H9 (cell line): ENCODE data around the gene NRROS. TPM values are rescaled to one million over a fixed set of nuclear protein-coding genes. Genes with fewer than 3 reads are reported as not detected.

ENCODE experiments used
- DNase-seq: peaks from one replicate; pipeline ENCODE4 v3.0.0-alpha.2; 2017
- H2AFZ ChIP-seq: one replicate; pipeline ENCODE4 v1.6.1; 2013; ENCODE audit warnings: mild to moderate bottlenecking, low read length, control low read depth, moderate library complexity
- H2AK5ac ChIP-seq: 2 replicates; pipeline ENCODE4 v1.6.1; 2013; ENCODE audit warnings: low read length, control low read depth, mixed read lengths; ENCODE audit not compliant: insufficient read length
- H2BK120ac ChIP-seq: one replicate; pipeline ENCODE4 v1.6.1; 2013; ENCODE audit warnings: low read depth, mild to moderate bottlenecking, low read length, control low read depth, inconsistent platforms; ENCODE audit not compliant: poor library complexity, severe bottlenecking
- H2BK12ac ChIP-seq: 2 replicates; pipeline ENCODE4 v1.6.1; 2013; ENCODE audit warnings: low read length, control low read depth, mixed read lengths, low read depth; ENCODE audit not compliant: insufficient read length
- H2BK15ac ChIP-seq: 2 replicates; pipeline ENCODE4 v1.6.1; 2013; ENCODE audit warnings: low read depth, low read length, control low read depth
- H2BK20ac ChIP-seq: one replicate; pipeline ENCODE4 v1.6.1; 2013; ENCODE audit warnings: low read depth, mild to moderate bottlenecking, low read length, control low read depth, inconsistent platforms; ENCODE audit not compliant: poor library complexity, severe bottlenecking
- H2BK5ac ChIP-seq: 2 replicates; pipeline ENCODE4 v1.6.1; 2013; ENCODE audit warnings: low read length, control low read depth, mixed read lengths; ENCODE audit not compliant: insufficient read length
- H3K14ac ChIP-seq: 2 replicates; pipeline ENCODE4 v1.6.1; 2013; ENCODE audit warnings: low read length, control low read depth; ENCODE audit not compliant: insufficient read depth
- H3K18ac ChIP-seq: 2 replicates; pipeline ENCODE4 v1.6.1; 2013; ENCODE audit warnings: low read depth, mild to moderate bottlenecking, mixed read lengths, low read length, control low read depth; ENCODE audit not compliant: insufficient read length
- H3K23ac ChIP-seq: 2 replicates; pipeline ENCODE4 v1.6.1; 2013; ENCODE audit warnings: low read length, control low read depth, mixed read lengths, low read depth; ENCODE audit not compliant: insufficient read length
- H3K23me2 ChIP-seq: 2 replicates; pipeline ENCODE4 v1.6.1; 2013; ENCODE audit warnings: low read depth, mild to moderate bottlenecking, mixed read lengths, low read length, control low read depth; ENCODE audit not compliant: insufficient read length, poor library complexity, severe bottlenecking
- H3K27ac ChIP-seq: 2 replicates; pipeline ENCODE4 v1.5.1; 2013; ENCODE audit warnings: low read length, control low read depth, mixed read lengths, low read depth; ENCODE audit not compliant: insufficient read length
- H3K27me3 ChIP-seq: 2 replicates; pipeline ENCODE4 v1.6.1; 2013; ENCODE audit warnings: low read length, control low read depth, inconsistent platforms; ENCODE audit not compliant: insufficient read depth
- H3K4ac ChIP-seq: 2 replicates; pipeline ENCODE4 v1.6.1; 2013; ENCODE audit warnings: low read depth, mild to moderate bottlenecking, control low read depth, inconsistent platforms, low read length, moderate library complexity
- H3K4me1 ChIP-seq: 2 replicates; pipeline ENCODE4 v1.6.1; 2013; ENCODE audit warnings: low read length, control low read depth, inconsistent platforms; ENCODE audit not compliant: insufficient read depth
- H3K4me2 ChIP-seq: 2 replicates; pipeline ENCODE4 v1.6.1; 2013; ENCODE audit warnings: low read length, control low read depth, mixed read lengths; ENCODE audit not compliant: insufficient read length, insufficient read depth
- H3K56ac ChIP-seq: 2 replicates; pipeline ENCODE4 v1.6.1; 2013; ENCODE audit warnings: low read depth, mild to moderate bottlenecking, mixed read lengths, low read length, control low read depth; ENCODE audit not compliant: insufficient read length
- H3K79me1 ChIP-seq: 2 replicates; pipeline ENCODE4 v1.6.1; 2013; ENCODE audit warnings: low read depth, mild to moderate bottlenecking, moderate library complexity, low read length, control low read depth, inconsistent platforms; ENCODE audit not compliant: insufficient read depth, poor library complexity, severe bottlenecking
- H3K79me2 ChIP-seq: 2 replicates; pipeline ENCODE4 v1.6.1; 2013; ENCODE audit warnings: low read length, control low read depth, inconsistent platforms; ENCODE audit not compliant: insufficient read depth
- H3K9ac ChIP-seq: 2 replicates; pipeline ENCODE4 v1.6.1; 2013; ENCODE audit warnings: low read length, control low read depth, mixed read lengths; ENCODE audit not compliant: insufficient read length; ENCODE audit errors: extremely low read depth
- H3K9me3 ChIP-seq: one replicate; pipeline ENCODE4 v1.6.1; 2013; ENCODE audit warnings: low read depth, low read length, inconsistent platforms; ENCODE audit not compliant: control insufficient read depth
- H3T11ph ChIP-seq: one replicate; pipeline ENCODE4 v1.6.1; 2013; ENCODE audit warnings: mild to moderate bottlenecking, low read length, control low read depth, inconsistent platforms
- H4K20me1 ChIP-seq: one replicate; pipeline ENCODE4 v1.6.1; 2013; ENCODE audit not compliant: control insufficient read depth, insufficient read length, insufficient read depth
- H4K5ac ChIP-seq: 2 replicates; pipeline ENCODE4 v1.6.1; 2013; ENCODE audit warnings: low read depth, mild to moderate bottlenecking, mixed read lengths, low read length, control low read depth; ENCODE audit not compliant: insufficient read length
- H4K8ac ChIP-seq: replicated peaks from 2 replicates; pipeline ENCODE4 v1.6.1; 2013; ENCODE audit warnings: low read length, control low read depth, mixed read lengths, low read depth; ENCODE audit not compliant: insufficient read length
- H4K91ac ChIP-seq: 2 replicates; pipeline ENCODE4 v1.6.1; 2013; ENCODE audit warnings: low read depth, mild to moderate bottlenecking, moderate library complexity, mixed read lengths, low read length, control low read depth; ENCODE audit not compliant: insufficient read length
- H3K27ac Mint-ChIP-seq, 3 experiments: 2 replicates in 2 of 3; 3 replicates in 1 of 3; pipeline ENCODE4 v1.8.0; 2020 to 2021; ENCODE audit warnings: mixed read lengths in 3 of 3, mild to moderate bottlenecking in 1 of 3, moderate library complexity in 1 of 3
- H3K27me3 Mint-ChIP-seq: 2 replicates; pipeline ENCODE4 v1.8.0; 2021; ENCODE audit warnings: low read depth, mild to moderate bottlenecking, moderate library complexity, mixed read lengths
- H3K36me3 Mint-ChIP-seq, 3 experiments: 2 replicates in 2 of 3; 3 replicates in 1 of 3; pipeline ENCODE4 v1.8.0; 2020 to 2021; ENCODE audit warnings: low read depth in 3 of 3, mixed read lengths in 3 of 3; ENCODE audit not compliant: insufficient read depth in 1 of 3
- H3K4me1 Mint-ChIP-seq, 2 experiments: 2 replicates each; pipeline ENCODE4 v1.8.0; 2020; ENCODE audit warnings: mixed read lengths in 2 of 2
- H3K4me3 Mint-ChIP-seq, 2 experiments: 2 replicates in 1 of 2; 3 replicates in 1 of 2; pipeline ENCODE4 v1.8.0; 2020 to 2021; ENCODE audit warnings: mild to moderate bottlenecking in 2 of 2, mixed read lengths in 2 of 2, moderate library complexity in 1 of 2
- H3K9me3 Mint-ChIP-seq, 2 experiments: 2 replicates in 1 of 2; 3 replicates in 1 of 2; pipeline ENCODE4 v1.8.0; 2020; ENCODE audit warnings: mild to moderate bottlenecking in 2 of 2, mixed read lengths in 2 of 2, moderate library complexity in 1 of 2
- CTCF ChIP-seq: fragments of 200-600 bp; sonication (generic); conservative IDR thresholded peaks from 3 replicates; pipeline ENCODE4 v1.8.0; 2021; ENCODE audit warnings: antibody characterized with exemption, mild to moderate bottlenecking
- WGBS: extraction: QIAGEN DNeasy Blood & Tissue Kit; methylation state at CpG from one replicate; pipeline ENCODE4 v1.1.7; 2013; ENCODE audit warnings: missing lambda C conversion rate, low lambda C conversion rate, mixed read lengths; ENCODE audit not compliant: insufficient read length; ENCODE audit errors: extremely low coverage; 5-methylcytosine and 5-hydroxymethylcytosine counted together
- total RNA-seq: library from RNA; stranded (reverse); gene quantifications from 2 replicates; pipeline ENCODE4 v1.2.1, GENCODE V29; 2021

The NRROS gene
- total RNA-seq, 1 experiment from 2014 or later = 4.0 TPM

- H4K91ac ChIP-seq = no peak overlapping the region
- H3K9ac ChIP-seq = no peak overlapping the region
- no peak overlapping the region for H3K4ac ChIP-seq
- H3K79me1 ChIP-seq = no peaks in the 10 kb centered on the region
- H3K36me3 Mint-ChIP-seq = no peaks in the 10 kb centered on the region
- H3K4me2 ChIP-seq = no peak overlapping the region
- H3K27me3 ChIP-seq = no peaks in the 10 kb centered on the region
- TF ChIP-seq CTCF = no peak
- no peak overlapping the region for H2BK20ac ChIP-seq
- WGBS = no CpG with 5 or more reads among the region's 16 CpGs
- H3K56ac ChIP-seq = no peak overlapping the region
- H3K18ac ChIP-seq = no peak overlapping the region
- no peak overlapping the region for H4K5ac ChIP-seq
- DNase-seq = no peak
- H3K9me3 ChIP-seq = no peaks in the 10 kb centered on the region
- H2AK5ac ChIP-seq = no peak overlapping the region
- no peaks in the 10 kb centered on the region for H3K23me2 ChIP-seq
- no peak overlapping the region for H2BK5ac ChIP-seq
- no peak overlapping the region for H4K8ac ChIP-seq
- H3K79me2 ChIP-seq = no peaks in the 10 kb centered on the region
- H2BK15ac ChIP-seq = no peak overlapping the region
- no peak overlapping the region for H3K23ac ChIP-seq
- no peak overlapping the region for H2AFZ ChIP-seq
- H4K20me1 ChIP-seq = no peaks in the 10 kb centered on the region
- no peaks in the 10 kb centered on the region; a peak in 1 of 5 replicates for H3K9me3 Mint-ChIP-seq
- H3K27me3 Mint-ChIP-seq = no peaks in the 10 kb centered on the region; the same call in 1 of the 2 replicates
- H3K4me1 Mint-ChIP-seq = peaks cover 14 to 27% of the 10 kb centered on the region in 2 experiments
- H2BK120ac ChIP-seq = no peak overlapping the region
- H3K27ac Mint-ChIP-seq = peak overlapping the region in 1 of 3 experiments; percentile 83; a peak in 1 of 7 replicates
- no peak overlapping the region; a peak in 1 of 5 replicates for H3K4me3 Mint-ChIP-seq
- H3T11ph ChIP-seq = no peak overlapping the region
- no peak overlapping the region for H2BK12ac ChIP-seq
- peaks cover 6% of the 10 kb centered on the region; the same call in 1 of the 2 replicates for H3K4me1 ChIP-seq
- H3K14ac ChIP-seq = no peak overlapping the region
- H3K27ac ChIP-seq = no peak overlapping the region
These were observed 21.9 kb downstream of the NRROS start for GRCh38 chr3:196661400-196661799.
